SH-SY5Y (cell line): ENCODE data around the gene CDKN1C.

Experiments
- GATA2 ChIP-seq: IDR thresholded peaks from 2 replicates; pipeline ENCODE4 v1.6.1; 2011; ENCODE audit warnings: mild to moderate bottlenecking, low read depth, low read length
- GATA3 ChIP-seq: IDR thresholded peaks from 2 replicates; pipeline ENCODE4 v1.6.1; 2011; ENCODE audit warnings: low read depth, mild to moderate bottlenecking, low read length, moderate library complexity

DNA sequence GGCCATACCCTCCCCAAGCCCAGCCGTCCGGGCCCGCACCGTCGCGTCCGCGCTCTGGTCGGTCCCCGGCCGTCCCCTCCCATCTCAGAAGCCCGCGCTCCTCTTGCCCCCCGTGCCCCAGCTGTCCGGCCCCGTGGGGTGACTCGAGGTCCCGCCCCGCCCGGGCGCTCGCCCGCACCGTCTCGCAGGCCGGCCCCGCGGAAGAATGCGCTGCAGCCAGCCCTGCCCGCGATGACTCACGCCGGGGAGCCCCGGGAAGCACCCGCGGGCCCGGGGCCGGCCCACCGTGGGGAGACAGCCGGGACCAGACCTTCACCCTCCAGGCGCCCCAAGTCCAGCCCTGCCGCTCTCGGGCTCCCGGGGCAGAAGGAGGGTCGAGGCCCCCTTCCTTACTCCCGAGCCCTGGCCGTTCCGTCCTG is 44.0 kb upstream of the CDKN1C start:
- TF ChIP-seq GATA3 (no peak), GATA2 (no peak)
